Hepatocyte (in vitro differentiated cells): ENCODE results near the gene C2orf92.
"Not testable (repeated sequence)": the region's sequence is repeated elsewhere in the genome, so short reads cannot be mapped to it uniquely, and the experiment has no call there.

Experiments
- EZH2 ChIP-seq: fragments of 200-600 bp; sonication (generic); IDR thresholded peaks from 2 replicates; pipeline ENCODE4 v1.6.1; 2016; ENCODE audit warnings: antibody characterized with exemption, mild to moderate bottlenecking, borderline replicate concordance
- EZH2phosphoT487 ChIP-seq: fragments of 200-600 bp; sonication (generic); IDR thresholded peaks from one replicate; pipeline ENCODE4 v1.6.1; 2018; ENCODE audit warnings: antibody characterized with exemption, mild to moderate bottlenecking, low read depth, moderate library complexity; ENCODE audit not compliant: unreplicated experiment, severe bottlenecking
- TF ChIP-seq, protein P1 (sequence below): fragments of 200-600 bp; sonication (generic); IDR thresholded peaks from 2 replicates; pipeline ENCODE4 v1.5.1; 2016; ENCODE audit warnings: antibody characterized with exemption, mild to moderate bottlenecking; ENCODE audit not compliant: poor library complexity

DNA sequence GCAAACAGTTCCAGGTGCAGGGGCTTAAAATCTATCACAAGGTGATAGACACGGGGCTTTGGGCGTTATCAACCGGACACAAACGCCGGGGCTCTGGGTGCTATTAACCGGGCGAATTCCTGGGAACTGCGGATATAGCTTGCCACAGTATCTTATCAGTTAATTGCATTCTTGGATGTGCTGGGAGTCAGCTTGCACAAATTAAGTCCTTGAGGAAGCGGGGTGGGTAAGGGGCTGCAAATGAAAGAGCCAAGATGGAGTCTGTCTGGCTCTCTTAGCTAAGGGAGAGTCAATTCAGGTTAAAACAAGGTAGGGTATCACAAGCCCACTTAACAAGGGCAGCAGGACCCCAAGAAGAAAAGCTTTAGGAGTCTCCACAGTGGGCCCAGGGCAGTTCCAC is 42.7 kb downstream of the C2orf92 start:
- TF ChIP-seq, protein P1, sequence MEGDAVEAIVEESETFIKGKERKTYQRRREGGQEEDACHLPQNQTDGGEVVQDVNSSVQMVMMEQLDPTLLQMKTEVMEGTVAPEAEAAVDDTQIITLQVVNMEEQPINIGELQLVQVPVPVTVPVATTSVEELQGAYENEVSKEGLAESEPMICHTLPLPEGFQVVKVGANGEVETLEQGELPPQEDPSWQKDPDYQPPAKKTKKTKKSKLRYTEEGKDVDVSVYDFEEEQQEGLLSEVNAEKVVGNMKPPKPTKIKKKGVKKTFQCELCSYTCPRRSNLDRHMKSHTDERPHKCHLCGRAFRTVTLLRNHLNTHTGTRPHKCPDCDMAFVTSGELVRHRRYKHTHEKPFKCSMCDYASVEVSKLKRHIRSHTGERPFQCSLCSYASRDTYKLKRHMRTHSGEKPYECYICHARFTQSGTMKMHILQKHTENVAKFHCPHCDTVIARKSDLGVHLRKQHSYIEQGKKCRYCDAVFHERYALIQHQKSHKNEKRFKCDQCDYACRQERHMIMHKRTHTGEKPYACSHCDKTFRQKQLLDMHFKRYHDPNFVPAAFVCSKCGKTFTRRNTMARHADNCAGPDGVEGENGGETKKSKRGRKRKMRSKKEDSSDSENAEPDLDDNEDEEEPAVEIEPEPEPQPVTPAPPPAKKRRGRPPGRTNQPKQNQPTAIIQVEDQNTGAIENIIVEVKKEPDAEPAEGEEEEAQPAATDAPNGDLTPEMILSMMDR, result not testable (repeated sequence)
- TF ChIP-seq EZH2, EZH2phosphoT487: not testable (repeated sequence)
